Measurements from ENCODE around the gene HOXA11. TPM values are rescaled to one million over a fixed set of nuclear protein-coding genes. Genes with fewer than 3 reads are reported as not detected.
A peak's percentile ranks its signal among the peaks of the same experiment; 100 is the strongest.

Gene HOXA11
- total RNA-seq, 6 donors from 2014 or later = not detected

GRCh38 chr7:27171637-27172314 is 13.3 kb downstream of the HOXA11 start:
- H3K27ac ChIP-seq = no peak overlapping the region
- H3K27me3 ChIP-seq = peaks cover 2 to 98% (median 78%) of the 10 kb centered on the region in 4 donors
- DNase-seq = peak in 1 of 2 donors; percentile 18

GRCh38 chr7:27171325-27171636 is 13.8 kb downstream of the HOXA11 start:
- Histone ChIP-seq H3K27me3 (peaks cover 2 to 98% (median 80%) of the 10 kb centered on the region in 4 donors), H3K36me3 (no peaks in the 10 kb centered on the region), H3K9me3 (peaks cover 0 to 6% (median 0%) of the 10 kb centered on the region in 4 donors), H3K4me1 (peaks cover 24 to 54% (median 40%) of the 10 kb centered on the region in 4 donors), H3K27ac (no peak overlapping the region), H3K4me3 (peak overlapping the region in 1 of 4 donors; percentile 5)
- peak in 1 of 2 donors; percentile 14 for DNase-seq
- ATAC-seq (ENCODE audit: low FRiP score in 2 of 2) = no peak
- no peak for TF ChIP-seq POLR2AphosphoS5 (IDR thresholded peaks at IDR 0.05)
- no peak for TF ChIP-seq CTCF (IDR thresholded peaks at IDR 0.05)
- 8 to 12% methylated on average over 8 of the region's 8 CpGs for WGBS, 2 donors

More at GRCh38 chr7:27171637-27172314, 13.3 kb downstream of the HOXA11 start:
- Histone ChIP-seq H3K9me3 (peaks cover 0 to 6% (median 0%) of the 10 kb centered on the region in 4 donors), H3K4me3 (peak overlapping the region in 1 of 4 donors; percentile 5), H3K4me1 (peaks cover 24 to 49% (median 36%) of the 10 kb centered on the region in 4 donors), H3K36me3 (no peaks in the 10 kb centered on the region)
- no peak for ATAC-seq (ENCODE audit: low FRiP score in 2 of 2)
- WGBS, 2 donors = 7 to 9% methylated on average over 29 to 30 of the region's 30 CpGs
- TF ChIP-seq CTCF (IDR thresholded peaks at IDR 0.05) = no peak
- no peak for TF ChIP-seq POLR2AphosphoS5 (IDR thresholded peaks at IDR 0.05)

- DNase-seq (no peak), ATAC-seq (ENCODE audit: low FRiP score in 2 of 2) (no peak)
- Histone ChIP-seq H3K4me1 (peaks cover 24 to 59% (median 46%) of the 10 kb centered on the region in 4 donors), H3K27me3 (peaks cover 2 to 98% (median 84%) of the 10 kb centered on the region in 4 donors), H3K9me3 (peaks cover 0 to 10% (median 0%) of the 10 kb centered on the region in 4 donors), H3K27ac (no peak overlapping the region), H3K4me3 (peak overlapping the region in 1 of 4 donors; percentile 29), H3K36me3 (no peaks in the 10 kb centered on the region)
- TF ChIP-seq CTCF (IDR thresholded peaks at IDR 0.05) (no peak), POLR2AphosphoS5 (IDR thresholded peaks at IDR 0.05) (no peak), POLR2A (IDR thresholded peaks at IDR 0.05) (no peak), EP300 (IDR thresholded peaks at IDR 0.05) (no peak)
- 23 to 30% methylated on average over 11 of the region's 11 CpGs for WGBS, 2 donors
Measured at GRCh38 chr7:27170426-27171324, 14.4 kb downstream of the HOXA11 start.

- H3K9me3 ChIP-seq = peaks cover 0 to 10% (median 0%) of the 10 kb centered on the region in 4 donors
- H3K4me3 ChIP-seq = peak overlapping the region in 2 of 4 donors; percentile 0 to 29
- ATAC-seq (ENCODE audit: low FRiP score in 2 of 2) = no peak
- no peaks in the 10 kb centered on the region for H3K36me3 ChIP-seq
- H3K4me1 ChIP-seq = peaks cover 24 to 65% (median 53%) of the 10 kb centered on the region in 4 donors
- 7 to 8% methylated on average over 29 to 32 of the region's 46 CpGs for WGBS, 2 donors
- no peak overlapping the region for H3K27ac ChIP-seq
- H3K27me3 ChIP-seq = peaks cover 4 to 97% (median 83%) of the 10 kb centered on the region in 4 donors
- TF ChIP-seq POLR2AphosphoS5 (IDR thresholded peaks at IDR 0.05) = no peak
- TF ChIP-seq EP300 (IDR thresholded peaks at IDR 0.05) = no peak
- TF ChIP-seq CTCF (IDR thresholded peaks at IDR 0.05) = no peak
- peak in 1 of 2 donors; percentile 67 for DNase-seq
Measured at GRCh38 chr7:27169658-27170425, 15.2 kb downstream of the HOXA11 start.
